Effector CD4-positive, alpha-beta T cell (primary cell): ENCODE results near the gene MRM3.
"Not testable (repeated sequence)": the region's sequence is repeated elsewhere in the genome, so short reads cannot be mapped to it uniquely, and the experiment has no call there.

Source experiments
- DNase-seq: peaks from one replicate; pipeline ENCODE4 v3.0.0-alpha.2; 2020

The MRM3 gene

DNA sequence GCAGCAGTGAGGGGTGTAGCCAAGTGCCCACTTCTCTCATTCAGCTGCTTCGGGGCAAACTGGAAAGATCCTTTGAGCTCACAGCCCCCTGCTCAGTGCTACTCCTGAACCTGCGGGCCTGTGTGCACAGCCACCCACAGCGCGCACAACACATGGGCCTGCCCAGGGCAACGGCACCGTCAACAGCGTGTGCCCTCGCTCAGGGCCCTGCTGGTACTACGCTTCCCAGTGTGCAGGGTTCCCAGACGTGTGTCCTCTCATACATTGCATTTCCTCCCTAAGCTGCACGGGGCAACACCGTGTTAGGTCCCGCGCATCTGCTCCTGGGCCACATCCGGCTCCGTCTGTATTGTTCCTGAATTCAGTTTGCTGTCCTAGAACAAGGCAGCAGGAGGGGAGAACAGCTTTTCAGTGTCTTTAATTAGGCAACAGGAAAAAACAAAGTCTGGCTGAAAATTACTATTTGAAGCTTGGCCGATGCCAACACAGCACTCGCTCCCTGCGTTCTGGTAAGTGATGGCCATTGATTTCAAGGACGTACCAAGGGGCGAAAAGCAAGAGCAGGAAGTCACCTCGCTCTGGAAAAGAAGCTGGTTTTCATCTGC lies 15.2 kb downstream of the MRM3 start:
- DNase-seq = no peak

DNA sequence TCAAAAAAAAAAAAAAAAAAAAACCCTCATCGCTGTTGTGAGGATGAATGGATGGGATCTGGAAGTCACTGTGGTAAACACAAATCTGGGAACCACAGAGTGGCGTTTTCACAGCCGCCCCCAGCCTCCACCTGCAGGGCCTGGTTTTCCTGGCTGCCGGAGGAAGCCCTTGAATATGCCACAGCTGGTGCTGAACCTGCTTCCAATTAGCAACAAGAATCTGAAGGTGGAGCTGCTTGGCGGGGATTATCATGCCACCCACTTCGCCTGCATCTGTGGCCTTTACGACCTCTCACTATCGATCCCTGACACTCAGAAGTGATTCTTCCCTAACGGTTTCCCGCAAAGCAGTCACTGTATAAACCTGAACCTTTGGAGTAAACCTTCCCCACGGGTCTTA lies 16.1 kb downstream of the MRM3 start:
- no peak for DNase-seq

DNA sequence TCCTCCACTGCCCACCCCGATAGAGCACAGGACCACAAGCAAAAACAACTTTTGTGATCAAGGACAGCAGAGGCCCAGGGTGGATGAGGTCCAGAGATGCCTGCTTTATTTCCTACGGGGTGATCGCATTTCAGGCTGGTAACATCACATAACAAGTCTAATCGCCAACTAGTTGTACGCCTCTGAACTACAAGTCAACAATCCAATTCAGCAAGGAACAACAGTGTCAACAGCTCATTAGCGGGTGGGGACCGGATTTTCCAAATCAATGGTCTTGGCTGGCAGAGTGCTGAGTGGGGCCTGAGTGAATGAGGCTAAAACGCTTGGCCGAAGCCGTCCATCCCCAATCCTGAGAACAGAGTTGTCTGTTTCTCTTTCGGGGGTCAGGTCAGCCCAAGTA lies 17.1 kb downstream of the MRM3 start:
- no peak for DNase-seq

DNA sequence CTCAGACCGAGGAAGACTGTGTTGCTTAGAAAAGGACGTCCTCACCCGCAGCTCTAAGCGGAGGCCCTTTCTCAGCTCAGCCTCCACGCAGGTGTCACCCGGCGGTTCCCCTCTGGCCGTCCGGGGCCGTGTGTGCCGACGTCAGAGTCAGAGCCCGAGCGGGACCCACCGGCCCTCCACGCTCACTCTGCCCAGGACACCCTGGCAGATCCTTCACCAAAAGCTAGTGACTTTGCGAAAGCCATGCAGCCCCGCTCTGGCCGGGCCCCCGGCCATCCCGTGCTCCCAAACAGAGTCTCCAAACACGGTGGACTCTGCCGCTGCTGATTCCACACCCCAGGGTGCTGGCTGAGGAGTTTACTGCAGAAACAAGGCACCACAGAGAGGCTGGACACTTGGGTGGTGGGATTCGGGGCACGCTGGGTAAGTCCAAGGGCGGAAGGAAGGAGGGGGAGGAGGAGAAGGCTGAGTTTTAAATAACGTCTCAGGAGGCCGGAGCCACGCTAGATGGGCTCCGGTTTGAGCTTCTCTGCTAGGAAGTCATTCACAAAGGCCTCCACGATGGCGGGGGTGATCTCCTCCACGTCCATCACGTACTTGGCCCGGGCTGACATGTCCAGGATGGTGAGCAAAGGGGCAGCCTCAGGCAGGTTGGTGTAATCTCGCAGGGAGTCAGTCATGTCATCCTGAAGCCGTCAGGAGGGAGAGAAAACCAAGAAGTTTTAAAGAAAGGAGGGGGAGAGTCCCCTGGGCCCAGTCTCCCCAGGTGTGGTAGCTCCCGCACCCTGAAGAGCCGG lies 18.5 kb downstream of the MRM3 start:
- no peak for DNase-seq

DNA sequence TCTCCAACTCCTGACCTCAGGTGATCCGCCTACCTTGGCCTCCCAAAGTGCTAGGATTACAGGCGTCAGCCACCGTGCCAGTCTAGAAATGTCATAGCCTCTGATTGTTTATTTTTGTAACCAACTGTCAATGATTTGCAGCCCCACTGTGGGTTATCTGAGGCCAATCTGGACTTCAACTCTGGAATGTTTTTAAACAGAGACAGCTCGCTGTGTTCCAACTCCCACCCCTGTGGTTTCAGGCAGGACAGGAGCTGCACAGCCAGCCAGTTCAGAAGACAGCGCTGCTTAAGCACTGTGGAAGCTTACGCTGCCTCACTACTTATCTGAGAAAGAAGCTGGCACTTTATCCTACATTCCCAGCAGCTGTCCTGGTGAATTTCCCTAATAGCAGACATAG lies 19.5 kb downstream of the MRM3 start:
- DNase-seq = no peak

DNA sequence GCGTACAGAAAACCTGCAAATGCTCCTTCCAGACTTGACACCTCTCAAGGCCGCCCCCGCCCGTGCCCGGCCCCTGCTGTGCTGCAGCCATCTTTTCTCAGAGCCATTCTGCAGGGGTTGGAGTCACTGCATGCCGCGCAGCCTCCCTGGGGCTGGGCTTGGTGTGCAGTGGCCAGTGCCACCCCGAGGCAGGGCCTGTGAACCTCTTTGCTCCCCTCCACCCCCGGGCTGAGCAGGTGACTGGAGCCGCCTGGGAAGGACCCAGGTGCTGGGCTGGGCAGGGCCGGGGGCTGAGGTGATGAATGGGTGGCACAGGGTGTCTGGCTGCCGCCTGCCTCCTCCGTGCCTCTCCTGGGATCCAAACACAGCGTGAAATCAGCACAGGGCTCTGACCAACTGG lies 20.3 kb downstream of the MRM3 start:
- DNase-seq = no peak

DNA sequence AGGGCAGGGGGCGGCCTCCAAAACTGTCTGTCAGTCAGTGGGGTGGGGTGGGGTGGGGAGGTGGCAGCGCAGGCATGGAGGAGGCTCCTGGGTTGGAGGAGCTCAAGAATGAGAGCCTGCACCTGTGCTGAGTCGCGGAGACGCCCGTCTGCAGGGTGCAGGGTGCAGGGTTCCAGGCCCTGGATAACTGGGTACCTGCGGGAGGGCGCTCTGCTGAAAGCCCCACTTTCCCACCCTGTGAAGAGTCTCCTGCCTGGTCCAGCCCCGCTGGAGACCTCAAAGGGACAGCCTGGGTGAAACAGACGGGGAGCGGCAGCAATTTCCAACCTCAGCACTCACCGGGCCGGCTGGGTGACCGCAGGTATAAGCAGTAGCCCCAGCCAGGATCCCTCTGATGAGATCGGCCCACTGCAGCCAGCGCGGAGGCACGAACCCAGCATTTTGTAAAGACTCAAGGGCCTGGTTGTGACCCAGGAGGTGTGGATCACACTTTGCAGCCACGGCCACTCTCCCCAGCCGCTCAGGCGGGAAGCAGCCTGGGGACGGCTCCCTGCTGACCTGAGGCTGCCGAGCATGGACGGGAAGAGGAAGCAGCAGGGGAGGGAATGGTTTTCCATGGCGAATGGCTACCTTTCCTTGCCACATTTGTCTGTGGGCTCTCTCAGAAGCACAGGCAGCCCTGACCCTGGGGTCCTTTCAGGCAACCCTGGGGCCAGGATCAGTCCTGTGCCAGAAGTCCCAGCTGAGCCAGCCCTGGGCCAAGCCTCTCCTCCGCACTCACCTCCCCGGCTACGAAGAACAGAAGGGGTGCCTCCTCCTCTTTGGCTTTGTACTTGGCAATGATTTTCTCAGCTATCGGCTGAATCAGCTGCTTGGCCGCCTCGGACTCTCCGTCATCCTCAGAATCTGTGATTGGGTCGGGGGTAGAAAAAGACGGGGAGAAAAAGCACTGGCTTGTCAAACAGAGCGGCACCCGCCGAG lies 21.0 kb downstream of the MRM3 start:
- DNase-seq = no peak

DNA sequence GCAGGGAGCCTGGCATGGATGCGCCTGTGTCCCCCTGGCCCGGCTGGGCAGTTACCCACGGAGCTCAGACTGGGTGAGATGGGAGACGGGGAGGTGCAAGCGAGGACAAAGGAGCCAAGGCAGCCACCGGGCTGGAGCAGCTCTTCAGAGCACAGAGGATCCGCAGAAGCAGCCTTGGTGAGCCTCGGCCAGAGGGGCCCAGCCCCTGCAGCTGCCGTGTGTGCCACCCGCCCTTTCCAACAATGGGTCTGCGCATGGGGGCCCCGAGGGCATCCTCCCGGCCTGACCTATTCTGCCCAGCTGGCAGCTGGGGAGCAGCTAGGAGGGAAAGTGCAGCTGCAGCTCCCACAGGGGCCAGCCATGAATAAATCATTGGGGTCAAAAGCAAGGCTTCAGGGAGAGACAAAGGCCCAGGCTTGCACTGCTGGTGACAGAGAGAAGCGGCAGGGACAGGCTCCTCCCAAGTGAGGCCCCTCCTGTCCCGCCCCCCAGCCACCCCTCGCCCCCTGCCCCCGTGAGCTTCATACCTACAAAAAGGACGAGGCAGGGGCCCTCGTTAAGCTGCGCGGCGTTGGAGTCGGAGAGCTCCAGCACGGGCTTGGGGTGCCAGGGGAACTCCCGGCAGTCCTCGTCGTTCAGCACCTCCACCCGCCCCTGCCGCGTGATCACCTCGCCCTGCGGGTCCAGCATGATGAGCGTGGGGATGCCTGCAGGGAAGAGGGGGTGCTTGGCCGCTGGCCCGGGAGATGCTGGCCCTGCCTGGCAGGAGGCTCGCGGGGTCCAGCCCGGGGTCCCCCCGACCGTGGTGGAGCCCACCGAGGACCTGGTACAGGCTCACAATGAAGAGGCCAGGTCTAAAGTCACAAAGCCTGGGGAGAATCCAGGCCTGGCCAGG lies 22.6 kb downstream of the MRM3 start:
- DNase-seq = no peak

DNA sequence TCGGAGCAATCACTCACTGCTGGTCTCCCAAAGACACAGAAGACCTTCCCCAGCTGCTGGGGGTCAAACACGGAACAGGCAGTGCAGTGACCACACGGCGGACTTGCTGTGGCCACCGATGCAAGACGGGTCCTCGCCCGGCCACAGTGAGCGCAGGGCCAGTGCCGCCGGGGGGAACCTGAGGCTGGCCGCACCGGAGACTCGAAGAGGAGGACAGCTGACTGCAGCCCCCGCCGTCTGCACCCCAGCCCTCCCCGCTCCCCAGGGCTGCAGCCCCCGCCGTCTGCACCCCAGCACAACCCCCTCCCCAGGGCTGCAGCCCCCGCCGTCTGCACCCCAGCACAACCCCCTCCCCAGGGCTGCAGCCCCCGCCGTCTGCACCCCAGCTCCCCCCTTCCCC lies 23.7 kb downstream of the MRM3 start:
- not testable (repeated sequence) for DNase-seq

DNA sequence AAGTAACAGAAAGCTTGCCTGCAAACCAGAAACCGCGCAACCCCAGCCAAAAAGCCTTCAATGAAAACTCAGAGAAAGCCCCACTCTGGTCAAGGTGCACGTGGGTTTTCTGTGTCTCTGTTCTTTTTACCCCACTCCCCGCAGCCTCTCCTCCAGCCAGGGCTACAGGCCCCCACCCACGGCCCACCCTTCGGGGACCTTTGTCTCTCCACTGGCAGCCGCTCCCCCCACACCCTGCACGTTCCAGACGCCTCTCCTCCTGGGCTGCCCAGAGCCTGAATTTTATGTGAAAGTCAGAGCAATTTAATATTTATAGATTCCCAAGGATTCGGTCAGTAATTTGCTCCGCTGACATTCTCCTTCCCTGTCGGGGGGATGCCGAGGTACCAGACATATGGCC lies 24.2 kb downstream of the MRM3 start:
- DNase-seq = no peak

DNA sequence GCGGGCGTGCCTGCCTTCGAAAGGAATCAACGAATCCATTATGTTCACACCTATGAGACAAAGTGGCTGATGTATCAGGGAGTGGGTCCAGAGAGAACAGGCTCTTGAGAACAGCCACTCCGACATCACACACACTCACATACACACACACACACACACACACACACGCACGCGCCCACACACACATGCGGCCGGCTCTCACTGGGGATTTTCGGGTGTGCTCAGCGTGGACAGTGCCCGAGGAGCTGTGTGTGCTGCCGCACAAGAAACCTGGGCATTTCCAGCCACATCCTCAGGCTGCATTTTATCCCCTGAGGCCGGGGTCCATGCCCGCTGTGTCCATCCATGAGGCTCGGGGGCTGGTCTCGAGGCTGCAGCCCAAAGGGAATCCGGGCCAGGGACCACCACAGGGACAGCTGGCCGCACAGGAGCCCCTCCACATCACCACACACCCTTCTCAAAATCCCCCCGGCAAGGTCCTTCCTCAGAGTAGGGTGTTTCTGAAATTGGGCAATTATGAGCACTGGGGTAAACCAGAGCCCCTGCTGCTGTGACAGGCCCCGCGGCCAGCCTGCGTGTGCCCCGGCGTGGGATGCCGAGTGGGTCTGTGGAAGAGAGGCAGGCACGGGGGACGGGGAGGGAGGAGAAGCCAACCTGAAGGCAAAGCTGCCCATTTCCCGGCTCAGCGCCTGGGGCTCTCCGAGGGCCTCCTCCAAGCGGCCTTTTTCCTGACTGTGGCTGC lies 24.8 kb downstream of the MRM3 start:
- DNase-seq = no peak

DNA sequence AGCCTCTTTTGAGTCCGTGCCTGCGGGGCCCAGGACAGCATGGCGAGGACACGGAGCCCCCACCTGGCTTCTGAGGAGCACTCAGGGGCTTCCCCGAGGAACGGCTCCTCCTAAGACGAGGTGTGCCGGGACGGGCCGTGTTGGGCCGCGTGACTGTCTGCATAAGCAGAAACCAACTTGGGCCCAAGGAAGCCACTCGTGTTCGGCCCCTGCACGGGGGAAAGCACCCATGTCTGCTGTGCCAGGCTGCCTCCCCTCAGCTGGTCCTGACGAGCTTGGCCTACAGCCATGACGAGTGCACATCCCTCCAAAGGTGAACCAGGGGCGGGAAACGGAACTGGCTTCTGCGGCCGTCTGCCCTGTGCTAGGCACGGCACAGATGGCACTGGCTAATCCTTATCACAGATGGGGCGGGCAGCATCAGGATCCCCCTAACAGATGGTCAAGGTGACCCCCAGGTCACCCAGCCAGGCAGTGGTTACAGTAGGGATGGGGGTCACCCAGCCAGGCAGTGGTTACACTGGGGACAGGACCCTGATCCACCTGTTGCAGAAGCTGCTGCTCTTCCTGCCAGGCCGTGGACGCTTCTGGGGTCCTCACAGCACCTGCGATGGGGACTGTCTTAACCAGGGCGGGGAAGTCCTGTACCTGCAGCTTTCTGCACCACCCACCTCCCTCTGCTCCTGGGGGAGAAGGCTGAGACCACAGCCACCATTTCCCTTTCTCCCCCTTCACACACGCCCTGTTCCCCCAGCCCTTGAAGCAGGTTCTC lies 25.6 kb downstream of the MRM3 start:
- DNase-seq = no peak

DNA sequence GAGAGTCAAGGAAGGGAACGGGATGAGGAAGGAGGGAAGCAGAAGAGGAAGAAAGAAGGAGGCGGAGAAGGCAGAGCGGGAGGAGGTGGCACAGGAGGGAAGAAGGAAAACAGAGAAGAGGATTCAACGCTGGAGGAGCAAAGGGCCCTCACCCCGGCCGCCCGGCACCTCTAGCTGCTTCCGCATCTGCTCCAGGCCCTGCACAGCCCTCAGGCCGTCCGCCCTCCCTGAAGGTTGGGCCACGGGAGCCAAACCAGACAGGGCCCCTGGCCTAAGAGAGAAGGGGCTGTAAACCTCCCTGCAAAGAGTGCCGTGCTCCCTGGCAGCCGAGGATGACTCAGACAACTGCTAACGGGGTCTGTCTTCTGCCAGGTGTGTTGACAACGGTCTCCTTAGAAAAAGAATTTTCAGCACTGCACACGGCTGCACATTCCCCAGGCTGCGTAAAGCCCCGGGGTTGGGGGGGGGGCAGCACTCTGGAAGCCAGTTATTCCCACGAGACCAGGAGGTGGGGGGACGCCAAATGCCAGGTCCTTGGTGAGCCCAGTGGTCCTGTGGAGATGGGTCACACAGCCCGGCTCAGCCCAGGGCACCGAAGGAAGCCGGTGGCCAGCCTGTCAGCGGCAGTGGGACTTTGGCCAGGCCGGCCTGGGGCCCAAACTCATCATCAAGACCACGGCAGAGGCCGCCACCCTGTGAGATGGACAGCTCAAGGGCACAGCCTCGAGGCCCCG lies 29.1 kb downstream of the MRM3 start:
- DNase-seq = no peak

DNA sequence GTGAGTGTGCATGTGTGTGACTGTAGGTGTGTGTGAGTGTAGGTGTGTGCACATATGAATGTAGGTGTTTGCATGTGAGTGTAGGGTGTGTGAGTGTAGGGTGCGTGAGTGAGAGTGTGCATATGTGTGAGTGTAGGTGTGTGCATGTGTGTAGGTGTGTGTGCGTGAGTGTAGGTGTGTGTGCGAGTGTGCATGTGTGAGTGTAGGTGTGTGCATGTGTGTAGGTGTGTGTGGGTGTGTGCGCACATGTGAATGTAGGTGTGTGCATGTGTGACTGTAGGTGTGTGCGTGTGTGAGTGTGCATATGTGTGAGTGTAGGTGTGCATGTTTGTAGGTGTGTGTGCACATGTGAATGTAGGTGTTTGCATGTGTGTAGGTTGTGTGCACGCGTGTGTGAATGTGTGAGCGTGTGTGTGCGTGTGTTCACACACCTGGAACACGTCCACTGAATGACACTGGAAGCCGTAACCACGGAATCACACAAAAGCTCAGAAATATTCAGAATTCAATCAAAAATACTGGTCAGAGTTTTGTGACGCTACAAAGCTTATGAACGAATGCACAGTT lies 30.6 kb downstream of the MRM3 start:
- no peak for DNase-seq

DNA sequence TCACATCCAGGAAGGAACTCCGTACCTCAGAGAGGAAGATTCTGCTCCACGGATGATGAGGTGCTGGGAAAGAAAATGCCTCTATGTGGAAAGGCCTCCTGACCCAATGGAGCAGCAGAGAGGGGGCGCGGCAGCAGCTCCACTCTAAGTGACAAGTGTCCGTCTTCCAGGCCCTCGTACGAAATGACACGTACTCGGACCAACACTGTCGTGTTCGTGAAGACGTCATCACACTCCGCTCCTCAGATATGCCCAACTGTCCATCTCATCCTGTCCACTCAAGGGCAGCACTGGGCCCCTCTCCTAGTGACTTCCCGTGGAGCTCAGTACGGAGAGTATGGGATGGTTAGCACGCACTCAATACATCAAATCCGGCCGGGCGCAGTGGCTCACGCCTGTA lies 32.2 kb downstream of the MRM3 start:
- DNase-seq = no peak

DNA sequence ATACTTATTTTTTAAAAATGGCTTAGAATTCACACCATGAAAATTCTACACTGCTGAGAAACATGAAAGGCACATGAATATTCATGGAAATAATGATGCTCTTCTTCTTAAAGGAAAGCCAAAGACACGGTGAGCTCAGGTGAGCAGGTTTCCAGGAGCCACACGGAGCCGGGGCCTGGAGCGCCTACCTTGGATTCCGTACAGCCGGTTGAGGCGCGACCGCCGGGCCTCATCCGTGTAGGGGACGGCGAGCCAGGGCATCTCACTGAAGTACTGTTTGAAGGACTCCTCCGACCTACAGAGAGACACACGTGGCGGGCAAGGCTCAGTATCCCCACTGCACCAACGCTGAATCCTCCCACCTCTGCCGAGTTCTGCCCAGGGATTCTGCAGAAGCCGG lies 37.1 kb downstream of the MRM3 start:
- DNase-seq = no peak

DNA sequence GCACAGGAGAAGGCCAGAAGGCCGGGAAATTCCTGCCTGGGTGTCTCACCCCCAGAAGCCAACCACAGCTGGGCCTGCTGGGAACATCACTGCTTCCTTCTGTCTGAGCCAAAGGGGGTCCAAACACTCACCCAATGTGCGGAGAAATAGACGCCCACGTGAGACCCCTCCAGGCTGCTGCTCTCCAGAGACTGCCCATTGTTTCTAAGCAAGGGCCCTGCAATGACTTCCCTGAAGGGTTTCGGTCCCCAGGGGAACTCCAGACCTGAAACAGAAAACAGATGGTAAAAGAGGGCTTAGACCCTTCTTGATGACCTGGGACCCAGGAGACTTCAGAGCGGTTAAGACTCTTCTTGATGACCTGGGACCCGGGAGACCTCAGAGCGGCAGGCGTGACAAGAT lies 41.3 kb downstream of the MRM3 start:
- DNase-seq = no peak

DNA sequence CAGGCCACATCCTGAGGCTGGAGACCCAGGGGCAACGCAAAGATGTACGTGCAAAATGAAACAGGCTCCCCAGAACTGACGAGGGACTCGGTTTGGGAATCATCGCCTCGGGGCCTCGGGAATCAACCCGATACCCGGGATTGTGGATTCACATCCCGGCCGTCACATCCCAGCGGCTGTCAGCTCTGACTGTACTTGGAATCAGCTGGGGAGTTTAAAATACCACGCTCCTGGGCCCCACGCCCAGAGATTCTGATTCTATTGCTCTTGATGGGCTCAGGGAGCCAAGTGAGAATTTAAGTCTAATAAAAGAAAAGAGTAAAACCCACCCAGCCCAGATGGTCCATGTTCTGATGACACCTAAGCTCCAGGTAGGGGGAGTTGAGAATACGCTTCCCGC lies 42.2 kb downstream of the MRM3 start:
- no peak for DNase-seq

DNA sequence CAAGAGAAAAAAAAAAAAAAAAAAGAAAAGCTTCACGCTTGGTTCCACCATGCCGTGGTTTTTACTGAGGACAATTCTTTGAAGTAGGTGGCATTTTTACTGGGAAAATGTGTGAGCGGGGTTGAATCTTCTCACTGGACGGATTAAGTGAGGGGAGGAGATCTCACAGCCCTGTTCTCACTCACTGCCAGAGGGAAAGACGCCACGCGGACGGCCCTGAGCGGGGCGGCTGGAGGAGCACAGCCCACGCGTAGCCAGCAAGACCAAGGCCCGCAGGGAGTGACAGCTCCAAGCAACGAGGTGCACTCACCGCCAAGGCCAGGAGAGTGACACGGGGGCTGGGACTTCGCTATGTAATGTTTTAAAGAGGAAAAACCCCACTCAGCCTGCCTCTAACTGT lies 43.1 kb downstream of the MRM3 start:
- no peak for DNase-seq

DNA sequence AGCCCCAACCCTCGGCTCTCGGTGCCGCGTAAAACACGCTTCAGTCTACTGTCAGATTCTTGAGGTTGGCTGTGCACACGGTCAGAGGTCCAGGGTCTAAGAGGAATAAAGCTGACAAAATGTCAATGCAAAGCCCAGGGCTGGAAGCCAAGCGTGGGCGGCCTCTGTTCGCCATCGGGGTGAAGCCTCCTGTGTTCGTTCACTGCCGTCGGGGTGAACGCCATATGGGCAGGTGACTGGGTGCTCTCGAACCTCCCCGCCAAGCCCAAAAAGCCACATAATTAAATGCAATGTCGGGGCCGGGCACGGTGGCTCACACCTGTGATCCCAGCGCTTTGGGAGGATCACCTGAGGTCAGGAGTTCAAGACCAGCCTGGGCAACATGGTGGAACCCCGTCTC lies 44.6 kb downstream of the MRM3 start:
- DNase-seq = no peak
